HEK293 (cell line): Measurements from ENCODE around the gene DPP9.

ENCODE experiments used
- EGR2 ChIP-seq: fragments of 450-650 bp; formaldehyde crosslinking; IDR thresholded peaks from 2 replicates; pipeline ENCODE4 v1.5.1; 2016; ENCODE audit warnings: low read depth, missing biosample characterization, missing genetic modification characterization
- GLI2 ChIP-seq: fragments of 450-650 bp; formaldehyde crosslinking; IDR thresholded peaks from 2 replicates; pipeline ENCODE4; 2017; ENCODE audit warnings: missing biosample characterization, missing genetic modification characterization, low read depth, borderline replicate concordance
- GLIS2 ChIP-seq: fragments of 450-650 bp; formaldehyde crosslinking; IDR thresholded peaks from 2 replicates; pipeline ENCODE4 v1.5.1; 2016; ENCODE audit warnings: missing biosample characterization, missing genetic modification characterization
- MEIS1 ChIP-seq: sonication (generic); formaldehyde crosslinking; IDR thresholded peaks from 2 replicates; pipeline ENCODE4 v1.8.1; 2022; ENCODE audit warnings: missing genetic modification reagents, mild to moderate bottlenecking, borderline replicate concordance
- MYNN ChIP-seq: fragments of 450-650 bp; formaldehyde crosslinking; IDR thresholded peaks from 2 replicates; pipeline ENCODE4 v1.5.1; 2016; ENCODE audit warnings: missing biosample characterization, missing genetic modification characterization, borderline replicate concordance
- SCRT1 ChIP-seq: fragments of 450-650 bp; formaldehyde crosslinking; IDR thresholded peaks from 2 replicates; pipeline ENCODE4 v1.5.1; 2016; ENCODE audit warnings: missing biosample characterization, missing genetic modification characterization, borderline replicate concordance
- SCRT2 ChIP-seq: fragments of 450-650 bp; formaldehyde crosslinking; IDR thresholded peaks from 2 replicates; pipeline ENCODE4 v1.5.1; 2016; ENCODE audit warnings: missing biosample characterization, missing genetic modification characterization
- SETDB1 ChIP-seq: IDR thresholded peaks from one replicate; pipeline ENCODE4 v1.6.1; 2017; ENCODE audit warnings: mild to moderate bottlenecking, low read length, moderate library complexity, mixed read lengths; ENCODE audit not compliant: insufficient read length
- TCF7L2 ChIP-seq: IDR thresholded peaks from 2 replicates; pipeline ENCODE4 v1.6.1; 2011; ENCODE audit warnings: low read depth, mild to moderate bottlenecking, inconsistent platforms, low read length, moderate library complexity, borderline replicate concordance
- TRIM28 ChIP-seq: IDR thresholded peaks from 2 replicates; pipeline ENCODE4 v1.6.1; 2011; ENCODE audit warnings: low read length, control low read depth, borderline replicate concordance
- ZFHX2 ChIP-seq: fragments of 450-650 bp; formaldehyde crosslinking; conservative IDR thresholded peaks from 2 replicates; pipeline ENCODE4 v1.5.1; 2016; ENCODE audit warnings: missing biosample characterization, missing genetic modification characterization
- ZFP69B ChIP-seq: fragments of 450-650 bp; formaldehyde crosslinking; IDR thresholded peaks from 2 replicates; pipeline ENCODE4 v1.5.1; 2016; ENCODE audit warnings: missing biosample characterization, missing genetic modification characterization
- ZNF157 ChIP-seq: fragments of 450-650 bp; formaldehyde crosslinking; IDR thresholded peaks from 2 replicates; pipeline ENCODE4 v1.5.1; 2016; ENCODE audit warnings: missing biosample characterization, missing genetic modification characterization
- ZNF184 ChIP-seq: fragments of 450-650 bp; IDR thresholded peaks from 2 replicates; pipeline ENCODE4 v1.5.1; 2018; ENCODE audit warnings: missing biosample characterization, mild to moderate bottlenecking, missing genetic modification characterization
- ZNF202 ChIP-seq: fragments of 450-650 bp; formaldehyde crosslinking; IDR thresholded peaks from 2 replicates; pipeline ENCODE4 v1.5.1; 2016; ENCODE audit warnings: missing biosample characterization, missing genetic modification characterization, borderline replicate concordance
- ZNF221 ChIP-seq: fragments of 450-650 bp; formaldehyde crosslinking; IDR thresholded peaks from 2 replicates; pipeline ENCODE4 v1.5.1; 2017; ENCODE audit warnings: missing biosample characterization, missing genetic modification characterization, borderline replicate concordance
- ZNF24 ChIP-seq: fragments of 450-650 bp; formaldehyde crosslinking; IDR thresholded peaks from 2 replicates; pipeline ENCODE4 v1.5.1; 2016; ENCODE audit warnings: missing biosample characterization, missing genetic modification characterization
- ZNF350 ChIP-seq: fragments of 450-650 bp; formaldehyde crosslinking; IDR thresholded peaks from 2 replicates; pipeline ENCODE4 v1.5.0; 2017; ENCODE audit warnings: missing biosample characterization, mild to moderate bottlenecking, missing genetic modification characterization
- ZNF514 ChIP-seq: fragments of 450-650 bp; formaldehyde crosslinking; IDR thresholded peaks from 2 replicates; pipeline ENCODE4 v1.5.1; 2016; ENCODE audit warnings: missing biosample characterization, missing genetic modification characterization
- ZNF530 ChIP-seq: fragments of 450-650 bp; formaldehyde crosslinking; IDR thresholded peaks from 2 replicates; pipeline ENCODE4 v1.5.1; 2016; ENCODE audit warnings: low read depth, missing biosample characterization, missing genetic modification characterization
- ZNF571 ChIP-seq: fragments of 450-650 bp; formaldehyde crosslinking; IDR thresholded peaks from 2 replicates; pipeline ENCODE4 v1.5.0; 2017; ENCODE audit warnings: missing biosample characterization, missing genetic modification characterization
- ZNF596 ChIP-seq: fragments of 450-650 bp; IDR thresholded peaks from 2 replicates; pipeline ENCODE4 v1.5.0; 2018; ENCODE audit warnings: missing biosample characterization, mild to moderate bottlenecking, missing genetic modification characterization, moderate library complexity
- ZNF621 ChIP-seq: fragments of 450-650 bp; formaldehyde crosslinking; IDR thresholded peaks from 2 replicates; pipeline ENCODE4 v1.5.1; 2017; ENCODE audit warnings: missing biosample characterization, missing genetic modification characterization
- ZNF626 ChIP-seq: fragments of 450-650 bp; sonication (Bioruptor Pico); formaldehyde crosslinking; IDR thresholded peaks from 2 replicates; pipeline ENCODE4 v1.5.1; 2018; ENCODE audit warnings: missing biosample characterization, missing genetic modification characterization, inconsistent platforms
- ZNF664 ChIP-seq: fragments of 450-650 bp; formaldehyde crosslinking; IDR thresholded peaks from 2 replicates; pipeline ENCODE4 v1.5.1; 2016; ENCODE audit warnings: missing biosample characterization, missing genetic modification characterization
- ZNF837 ChIP-seq: fragments of 450-650 bp; formaldehyde crosslinking; IDR thresholded peaks from 2 replicates; pipeline ENCODE4 v1.5.1; 2016; ENCODE audit warnings: missing biosample characterization, missing genetic modification characterization
- ZSCAN16 ChIP-seq: fragments of 450-650 bp; formaldehyde crosslinking; IDR thresholded peaks from 2 replicates; pipeline ENCODE4 v1.5.1; 2016; ENCODE audit warnings: missing biosample characterization, missing genetic modification characterization
- TF ChIP-seq, protein P1 (sequence below): fragments of 450-650 bp; formaldehyde crosslinking; IDR thresholded peaks from 2 replicates; pipeline ENCODE4 v1.5.1; 2016; ENCODE audit warnings: missing biosample characterization, missing genetic modification characterization, low read depth
- TF ChIP-seq, protein P2 (sequence below): fragments of 450-650 bp; formaldehyde crosslinking; IDR thresholded peaks from 2 replicates; pipeline ENCODE4 v1.5.1; 2016; ENCODE audit warnings: missing biosample characterization, missing genetic modification characterization
- TF ChIP-seq, protein P3 (sequence below): fragments of 450-650 bp; formaldehyde crosslinking; IDR thresholded peaks from 2 replicates; pipeline ENCODE4 v1.5.1; 2016; ENCODE audit warnings: missing biosample characterization, missing genetic modification characterization
- TF ChIP-seq, protein P4 (sequence below): fragments of 450-650 bp; formaldehyde crosslinking; IDR thresholded peaks from 2 replicates; pipeline ENCODE4 v1.5.1; 2017; ENCODE audit warnings: missing biosample characterization, mild to moderate bottlenecking, missing genetic modification characterization, moderate library complexity
- TF ChIP-seq, protein P5 (sequence below): fragments of 450-650 bp; formaldehyde crosslinking; IDR thresholded peaks from 2 replicates; pipeline ENCODE4 v1.5.1; 2016; ENCODE audit warnings: missing biosample characterization, missing genetic modification characterization

The DPP9 gene

DNA sequence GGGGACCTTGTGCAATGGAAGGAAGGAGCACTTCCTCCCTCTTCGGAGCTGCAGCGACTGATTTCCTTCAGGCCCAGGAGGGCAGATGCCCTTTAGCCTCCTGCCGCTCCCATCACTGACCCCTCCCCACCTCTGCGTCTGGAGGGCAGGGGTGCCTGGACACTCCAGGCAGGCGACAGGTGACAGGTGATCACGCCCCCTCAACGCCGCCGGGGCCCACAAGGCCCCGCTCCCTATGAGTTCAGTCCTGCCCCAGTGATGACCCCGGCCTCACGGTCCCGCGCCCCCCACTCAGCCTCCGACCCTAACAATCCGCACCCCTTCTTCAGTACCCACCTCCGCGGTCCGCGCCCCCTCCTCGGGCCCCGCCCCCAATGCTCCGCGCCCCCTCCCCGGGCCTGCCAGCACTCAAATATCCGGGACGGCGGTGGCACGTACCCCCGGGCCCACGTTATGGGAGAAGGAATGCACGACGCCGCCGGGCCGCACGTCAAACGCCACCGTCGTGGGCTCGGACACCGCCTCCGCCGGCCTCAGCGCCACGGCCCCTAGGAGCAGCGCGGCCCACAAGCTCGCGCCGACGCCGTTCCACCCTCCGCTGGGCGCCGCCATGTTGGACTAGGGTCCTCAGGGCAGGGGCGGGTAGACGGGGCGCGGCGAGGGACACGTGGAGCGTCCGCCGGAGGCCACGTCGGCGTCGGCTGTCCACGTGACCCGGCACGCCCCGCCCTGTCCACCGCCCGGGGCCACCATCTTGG lies 53.7 kb downstream of the DPP9 start, which contains the start of gene MYDGF (continued):
- TF ChIP-seq ZNF202 (no peak), ZNF530 (tag by site-specific recombination) (no peak), MYNN (no peak), GLI2 (tag by site-specific recombination) (no peak), ZNF184 (tag by site-specific recombination) (no peak), TCF7L2 (no peak), TRIM28 (no peak), ZNF621 (tag by site-specific recombination) (no peak), ZNF596 (tag by site-specific recombination) (no peak), SETDB1 (no peak), ZNF157 (tag by site-specific recombination) (no peak), ZNF350 (tag by site-specific recombination) (no peak), EGR2 (tag by site-specific recombination) (peak; percentile 41), ZNF664 (tag by site-specific recombination) (no peak), ZNF571 (no peak), GLIS2 (tag by site-specific recombination) (no peak), ZNF837 (tag by site-specific recombination) (no peak), ZNF626 (no peak), ZFP69B (tag by site-specific recombination) (peak; percentile 80), ZNF221 (tag by site-specific recombination) (no peak), ZSCAN16 (tag by site-specific recombination) (no peak), MEIS1 (no peak), SCRT1 (no peak), ZFHX2 (tag by site-specific recombination) (peak; percentile 75), ZNF514 (tag by site-specific recombination) (no peak), ZNF24 (tag by site-specific recombination) (no peak), SCRT2 (tag by site-specific recombination) (no peak)
- TF ChIP-seq, protein P1, sequence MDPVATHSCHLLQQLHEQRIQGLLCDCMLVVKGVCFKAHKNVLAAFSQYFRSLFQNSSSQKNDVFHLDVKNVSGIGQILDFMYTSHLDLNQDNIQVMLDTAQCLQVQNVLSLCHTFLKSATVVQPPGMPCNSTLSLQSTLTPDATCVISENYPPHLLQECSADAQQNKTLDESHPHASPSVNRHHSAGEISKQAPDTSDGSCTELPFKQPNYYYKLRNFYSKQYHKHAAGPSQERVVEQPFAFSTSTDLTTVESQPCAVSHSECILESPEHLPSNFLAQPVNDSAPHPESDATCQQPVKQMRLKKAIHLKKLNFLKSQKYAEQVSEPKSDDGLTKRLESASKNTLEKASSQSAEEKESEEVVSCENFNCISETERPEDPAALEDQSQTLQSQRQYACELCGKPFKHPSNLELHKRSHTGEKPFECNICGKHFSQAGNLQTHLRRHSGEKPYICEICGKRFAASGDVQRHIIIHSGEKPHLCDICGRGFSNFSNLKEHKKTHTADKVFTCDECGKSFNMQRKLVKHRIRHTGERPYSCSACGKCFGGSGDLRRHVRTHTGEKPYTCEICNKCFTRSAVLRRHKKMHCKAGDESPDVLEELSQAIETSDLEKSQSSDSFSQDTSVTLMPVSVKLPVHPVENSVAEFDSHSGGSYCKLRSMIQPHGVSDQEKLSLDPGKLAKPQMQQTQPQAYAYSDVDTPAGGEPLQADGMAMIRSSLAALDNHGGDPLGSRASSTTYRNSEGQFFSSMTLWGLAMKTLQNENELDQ (tag by site-specific recombination), result no peak
- TF ChIP-seq, protein P2, sequence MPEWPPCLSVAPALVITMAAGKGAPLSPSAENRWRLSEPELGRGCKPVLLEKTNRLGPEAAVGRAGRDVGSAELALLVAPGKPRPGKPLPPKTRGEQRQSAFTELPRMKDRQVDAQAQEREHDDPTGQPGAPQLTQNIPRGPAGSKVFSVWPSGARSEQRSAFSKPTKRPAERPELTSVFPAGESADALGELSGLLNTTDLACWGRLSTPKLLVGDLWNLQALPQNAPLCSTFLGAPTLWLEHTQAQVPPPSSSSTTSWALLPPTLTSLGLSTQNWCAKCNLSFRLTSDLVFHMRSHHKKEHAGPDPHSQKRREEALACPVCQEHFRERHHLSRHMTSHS (tag by site-specific recombination), result no peak
- TF ChIP-seq, protein P3, sequence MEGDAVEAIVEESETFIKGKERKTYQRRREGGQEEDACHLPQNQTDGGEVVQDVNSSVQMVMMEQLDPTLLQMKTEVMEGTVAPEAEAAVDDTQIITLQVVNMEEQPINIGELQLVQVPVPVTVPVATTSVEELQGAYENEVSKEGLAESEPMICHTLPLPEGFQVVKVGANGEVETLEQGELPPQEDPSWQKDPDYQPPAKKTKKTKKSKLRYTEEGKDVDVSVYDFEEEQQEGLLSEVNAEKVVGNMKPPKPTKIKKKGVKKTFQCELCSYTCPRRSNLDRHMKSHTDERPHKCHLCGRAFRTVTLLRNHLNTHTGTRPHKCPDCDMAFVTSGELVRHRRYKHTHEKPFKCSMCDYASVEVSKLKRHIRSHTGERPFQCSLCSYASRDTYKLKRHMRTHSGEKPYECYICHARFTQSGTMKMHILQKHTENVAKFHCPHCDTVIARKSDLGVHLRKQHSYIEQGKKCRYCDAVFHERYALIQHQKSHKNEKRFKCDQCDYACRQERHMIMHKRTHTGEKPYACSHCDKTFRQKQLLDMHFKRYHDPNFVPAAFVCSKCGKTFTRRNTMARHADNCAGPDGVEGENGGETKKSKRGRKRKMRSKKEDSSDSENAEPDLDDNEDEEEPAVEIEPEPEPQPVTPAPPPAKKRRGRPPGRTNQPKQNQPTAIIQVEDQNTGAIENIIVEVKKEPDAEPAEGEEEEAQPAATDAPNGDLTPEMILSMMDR (tag by site-specific recombination), result no peak
- TF ChIP-seq, protein P4, sequence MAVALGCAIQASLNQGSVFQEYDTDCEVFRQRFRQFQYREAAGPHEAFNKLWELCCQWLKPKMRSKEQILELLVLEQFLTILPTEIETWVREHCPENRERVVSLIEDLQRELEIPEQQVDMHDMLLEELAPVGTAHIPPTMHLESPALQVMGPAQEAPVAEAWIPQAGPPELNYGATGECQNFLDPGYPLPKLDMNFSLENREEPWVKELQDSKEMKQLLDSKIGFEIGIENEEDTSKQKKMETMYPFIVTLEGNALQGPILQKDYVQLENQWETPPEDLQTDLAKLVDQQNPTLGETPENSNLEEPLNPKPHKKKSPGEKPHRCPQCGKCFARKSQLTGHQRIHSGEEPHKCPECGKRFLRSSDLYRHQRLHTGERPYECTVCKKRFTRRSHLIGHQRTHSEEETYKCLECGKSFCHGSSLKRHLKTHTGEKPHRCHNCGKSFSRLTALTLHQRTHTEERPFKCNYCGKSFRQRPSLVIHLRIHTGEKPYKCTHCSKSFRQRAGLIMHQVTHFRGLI (tag by site-specific recombination), result no peak
- TF ChIP-seq, protein P5, sequence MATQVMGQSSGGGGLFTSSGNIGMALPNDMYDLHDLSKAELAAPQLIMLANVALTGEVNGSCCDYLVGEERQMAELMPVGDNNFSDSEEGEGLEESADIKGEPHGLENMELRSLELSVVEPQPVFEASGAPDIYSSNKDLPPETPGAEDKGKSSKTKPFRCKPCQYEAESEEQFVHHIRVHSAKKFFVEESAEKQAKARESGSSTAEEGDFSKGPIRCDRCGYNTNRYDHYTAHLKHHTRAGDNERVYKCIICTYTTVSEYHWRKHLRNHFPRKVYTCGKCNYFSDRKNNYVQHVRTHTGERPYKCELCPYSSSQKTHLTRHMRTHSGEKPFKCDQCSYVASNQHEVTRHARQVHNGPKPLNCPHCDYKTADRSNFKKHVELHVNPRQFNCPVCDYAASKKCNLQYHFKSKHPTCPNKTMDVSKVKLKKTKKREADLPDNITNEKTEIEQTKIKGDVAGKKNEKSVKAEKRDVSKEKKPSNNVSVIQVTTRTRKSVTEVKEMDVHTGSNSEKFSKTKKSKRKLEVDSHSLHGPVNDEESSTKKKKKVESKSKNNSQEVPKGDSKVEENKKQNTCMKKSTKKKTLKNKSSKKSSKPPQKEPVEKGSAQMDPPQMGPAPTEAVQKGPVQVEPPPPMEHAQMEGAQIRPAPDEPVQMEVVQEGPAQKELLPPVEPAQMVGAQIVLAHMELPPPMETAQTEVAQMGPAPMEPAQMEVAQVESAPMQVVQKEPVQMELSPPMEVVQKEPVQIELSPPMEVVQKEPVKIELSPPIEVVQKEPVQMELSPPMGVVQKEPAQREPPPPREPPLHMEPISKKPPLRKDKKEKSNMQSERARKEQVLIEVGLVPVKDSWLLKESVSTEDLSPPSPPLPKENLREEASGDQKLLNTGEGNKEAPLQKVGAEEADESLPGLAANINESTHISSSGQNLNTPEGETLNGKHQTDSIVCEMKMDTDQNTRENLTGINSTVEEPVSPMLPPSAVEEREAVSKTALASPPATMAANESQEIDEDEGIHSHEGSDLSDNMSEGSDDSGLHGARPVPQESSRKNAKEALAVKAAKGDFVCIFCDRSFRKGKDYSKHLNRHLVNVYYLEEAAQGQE (tag by site-specific recombination), result no peak
